Erythroblast (primary cell): ENCODE data around the gene TNFAIP8.

Experiments used
- DNase-seq, 2 experiments: peaks; one replicate each; lab custom pipeline; 2025; lab: John Stamatoyannopoulos, UW
- GATA1 ChIP-seq: IDR thresholded peaks from 2 replicates; pipeline ENCODE4 v1.6.1; 2011; ENCODE audit warnings: low read depth, mild to moderate bottlenecking, control low read depth, low read length, moderate library complexity
- POLR2A ChIP-seq: IDR thresholded peaks from 2 replicates; pipeline ENCODE4 v1.6.1; 2011; ENCODE audit warnings: mild to moderate bottlenecking, low read length

TNFAIP8 gene

GRCh38 chr5:119410448-119411159, 54.8 kb downstream of the TNFAIP8 start:
- DNase-seq: no peak
- TF ChIP-seq GATA1 (no peak), POLR2A (no peak)

GRCh38 chr5:119411361-119412278, 55.8 kb downstream of the TNFAIP8 start:
- TF ChIP-seq POLR2A: no peak
- TF ChIP-seq GATA1: no peak
- DNase-seq: peak; percentile 81 to 90

GRCh38 chr5:119412279-119413227, 56.7 kb downstream of the TNFAIP8 start:
- no peak for TF ChIP-seq POLR2A
- TF ChIP-seq GATA1: no peak
- no peak for DNase-seq

GRCh38 chr5:119414124-119414734, 58.4 kb downstream of the TNFAIP8 start:
- DNase-seq: peak in 1 of 2 experiments; percentile 10

GRCh38 chr5:119417891-119418605, 62.2 kb downstream of the TNFAIP8 start:
- TF ChIP-seq GATA1 (no peak), POLR2A (no peak)
- DNase-seq: peak; percentile 47 to 58

- DNase-seq: peak; percentile 47 to 58
- TF ChIP-seq GATA1: no peak
- no peak for TF ChIP-seq POLR2A
Observed at GRCh38 chr5:119418606-119419100, 62.8 kb downstream of the TNFAIP8 start.

- no peak for DNase-seq
- no peak for TF ChIP-seq POLR2A
- TF ChIP-seq GATA1: no peak
Observed at GRCh38 chr5:119420169-119420568, 64.3 kb downstream of the TNFAIP8 start.

GRCh38 chr5:119426057-119426456, 70.2 kb downstream of the TNFAIP8 start:
- TF ChIP-seq GATA1 (no peak), POLR2A (no peak)
- DNase-seq: no peak

- TF ChIP-seq POLR2A (no peak), GATA1 (no peak)
- no peak for DNase-seq
Observed at GRCh38 chr5:119427060-119427459, 71.2 kb downstream of the TNFAIP8 start.

GRCh38 chr5:119427596-119427995, 71.8 kb downstream of the TNFAIP8 start:
- peak; percentile 29 to 49 for DNase-seq

GRCh38 chr5:119428166-119428565, 72.3 kb downstream of the TNFAIP8 start:
- DNase-seq: peak; percentile 48 to 61

- DNase-seq: peak; percentile 43 to 44
Observed at GRCh38 chr5:119428574-119428973, 72.8 kb downstream of the TNFAIP8 start.

- peak in 1 of 2 experiments; percentile 8 for DNase-seq
Observed at GRCh38 chr5:119432674-119433237, 76.9 kb downstream of the TNFAIP8 start.
